GM20000 (cell line): ENCODE measurements around the gene RPUSD3.
"Not testable (repeated sequence)": the region's sequence is repeated elsewhere in the genome, so short reads cannot be mapped to it uniquely, and the experiment has no call there.

ENCODE experiments used
- DNase-seq: peaks from one replicate; pipeline ENCODE4 v3.0.0; 2012; ENCODE audit warnings: low spot score
- CTCF ChIP-seq: IDR thresholded peaks from 2 replicates; pipeline ENCODE4 v1.5.1; 2012; ENCODE audit warnings: mild to moderate bottlenecking, control low read depth; ENCODE audit errors: extremely low read depth, missing control alignments

RPUSD3 gene

GRCh38 chr3:9852528-9852927, 8.7 kb upstream of the RPUSD3 start:
- no peak for DNase-seq

GRCh38 chr3:9851926-9852325, 8.1 kb upstream of the RPUSD3 start:
- DNase-seq: not testable (repeated sequence)

More at GRCh38 chr3:9852528-9852927, 8.7 kb upstream of the RPUSD3 start:
- TF ChIP-seq CTCF: no peak

- DNase-seq: not testable (repeated sequence)
Measured at GRCh38 chr3:9851383-9851782, 7.6 kb upstream of the RPUSD3 start.

- DNase-seq: not testable (repeated sequence)
Measured at GRCh38 chr3:9848860-9849259, 5.1 kb upstream of the RPUSD3 start.

GRCh38 chr3:9847870-9848269, 4.1 kb upstream of the RPUSD3 start:
- not testable (repeated sequence) for DNase-seq

More at GRCh38 chr3:9848860-9849259, 5.1 kb upstream of the RPUSD3 start:
- TF ChIP-seq CTCF: peak; percentile 27

GRCh38 chr3:9846931-9847488, 3.2 kb upstream of the RPUSD3 start:
- TF ChIP-seq CTCF: no peak
- no peak for DNase-seq

- DNase-seq: no peak
- no peak for TF ChIP-seq CTCF
Measured at GRCh38 chr3:9846231-9846630, 2.4 kb upstream of the RPUSD3 start.

- TF ChIP-seq CTCF: no peak
- DNase-seq: no peak
Measured at GRCh38 chr3:9841015-9841414, 2.8 kb downstream of the RPUSD3 start.

- no peak for TF ChIP-seq CTCF
- no peak for DNase-seq
Measured at GRCh38 chr3:9838856-9839255, 5.0 kb downstream of the RPUSD3 start.
